GM12878 (cell line): ENCODE measurements around the gene TEPSIN. TPM values are rescaled to one million over a fixed set of nuclear protein-coding genes. Genes with fewer than 3 reads are reported as not detected.

Source experiments
- BRCA1 ChIP-seq: IDR thresholded peaks from 2 replicates; pipeline ENCODE4 v1.6.1; 2011; ENCODE audit warnings: low read depth, low read length, improper control_type of control experiment
- CBX5 ChIP-seq: sonication (generic); IDR thresholded peaks from 2 replicates; pipeline ENCODE4 v1.6.1; 2016; ENCODE audit warnings: low read depth, moderate library complexity, mild to moderate bottlenecking, inconsistent platforms
- CHD1 ChIP-seq: IDR thresholded peaks from 2 replicates; pipeline ENCODE4 v1.6.1; 2012; ENCODE audit warnings: low read depth, low read length, improper control_type of control experiment
- CHD2 ChIP-seq: IDR thresholded peaks from 2 replicates; pipeline ENCODE4 v1.6.1; 2011; ENCODE audit warnings: low read depth, low read length, improper control_type of control experiment, borderline replicate concordance
- CREB1 ChIP-seq: IDR thresholded peaks from 2 replicates; pipeline ENCODE4 v1.6.1; 2012; ENCODE audit warnings: low read depth, mild to moderate bottlenecking, inconsistent platforms
- HDGF ChIP-seq: fragments of 450-650 bp; IDR thresholded peaks from 2 replicates; pipeline ENCODE4 v1.6.1; 2016; ENCODE audit warnings: antibody characterized with exemption
- HSF1 ChIP-seq: fragments of 150-350 bp; IDR thresholded peaks from 2 replicates; pipeline ENCODE4 v1.6.1; 2014; ENCODE audit warnings: mild to moderate bottlenecking, low read depth, low read length
- MEF2A ChIP-seq: IDR thresholded peaks from 2 replicates; pipeline ENCODE4 v1.6.1; 2011; ENCODE audit warnings: low read depth, mild to moderate bottlenecking, low read length, moderate library complexity; ENCODE audit not compliant: insufficient read depth
- MTA3 ChIP-seq: IDR thresholded peaks from 2 replicates; pipeline ENCODE4 v1.6.1; 2012; ENCODE audit warnings: low read length, inconsistent platforms, borderline replicate concordance
- NFXL1 ChIP-seq: fragments of 450-650 bp; IDR thresholded peaks from 2 replicates; pipeline ENCODE4 v1.6.1; 2017; ENCODE audit warnings: antibody characterized with exemption, mild to moderate bottlenecking, borderline replicate concordance
- PML ChIP-seq: IDR thresholded peaks from 2 replicates; pipeline ENCODE4 v1.6.1; 2012; ENCODE audit warnings: low read length, inconsistent platforms
- STAT1 ChIP-seq: fragments of 450-650 bp; conservative IDR thresholded peaks from 2 replicates; pipeline ENCODE4 v1.6.1; 2014; ENCODE audit warnings: antibody characterized with exemption, mild to moderate bottlenecking
- ZBED1 ChIP-seq: IDR thresholded peaks from 2 replicates; pipeline ENCODE4 v1.6.1; 2016; ENCODE audit warnings: borderline replicate concordance
- ZBTB4 ChIP-seq: fragments of 450-650 bp; formaldehyde crosslinking; IDR thresholded peaks from 2 replicates; pipeline ENCODE4 v1.4.0; 2022; ENCODE audit warnings: mild to moderate bottlenecking, moderate library complexity
- ZBTB40 ChIP-seq: fragments of 450-650 bp; IDR thresholded peaks from 2 replicates; pipeline ENCODE4 v1.6.1; 2016; ENCODE audit warnings: mild to moderate bottlenecking, moderate library complexity, borderline replicate concordance
- ZNF217 ChIP-seq: fragments of 450-650 bp; IDR thresholded peaks from 2 replicates; pipeline ENCODE4 v1.6.1; 2017; ENCODE audit warnings: antibody characterized with exemption, mild to moderate bottlenecking
- polyA plus RNA-seq, 11 experiments: library from polyadenylated mRNA; depleted of rRNA in 4 of 11; unstranded in 6 of 11; stranded (reverse) in 5 of 11; fragments of >200 nt; fragmentation: Nextera tagmentation in 4 of 11; fragmentation: Illumina TruSeq in 1 of 11; extraction: Ambion mirVana in 4 of 11; extraction: Trizol in 1 of 11; gene quantifications; 1 replicate in 1 of 11; 2 replicates in 10 of 11; pipeline versions ENCODE4 v1.2.1 to v1.2.3, GENCODE V29; 2011 to 2016; ENCODE audit warnings: inconsistent platforms in 2 of 11, missing spikeins in 2 of 11, low read depth in 1 of 11
- total RNA-seq, 4 experiments: library from RNA; depleted of rRNA in 3 of 4; stranded (reverse); fragments of >200 nt in 3 of 4; fragmentation: Illumina TruSeq in 1 of 4; extraction: Trizol in 1 of 4; gene quantifications; 2 replicates each; pipeline versions ENCODE4 v1.2.1 to v1.2.3, GENCODE V29; 2013 to 2021
- TF ChIP-seq, protein P1 (sequence below): fragments of 450-650 bp; IDR thresholded peaks from 2 replicates; pipeline ENCODE4 v1.6.1; 2017; ENCODE audit warnings: mild to moderate bottlenecking, low read depth, inconsistent platforms; ENCODE audit not compliant: poor library complexity, severe bottlenecking
- TF ChIP-seq, protein P2 (sequence below): IDR thresholded peaks from 2 replicates; pipeline ENCODE4 v1.6.1; 2012; ENCODE audit warnings: low read depth, low read length, improper control_type of control experiment

TEPSIN gene
- total and polyA plus RNA-seq, 10 of the 15 experiments (the other 5 are each of a cell fraction or from before 2014, with no cell fraction given) = 0.87 to 36.7 (median 5.3) TPM

DNA sequence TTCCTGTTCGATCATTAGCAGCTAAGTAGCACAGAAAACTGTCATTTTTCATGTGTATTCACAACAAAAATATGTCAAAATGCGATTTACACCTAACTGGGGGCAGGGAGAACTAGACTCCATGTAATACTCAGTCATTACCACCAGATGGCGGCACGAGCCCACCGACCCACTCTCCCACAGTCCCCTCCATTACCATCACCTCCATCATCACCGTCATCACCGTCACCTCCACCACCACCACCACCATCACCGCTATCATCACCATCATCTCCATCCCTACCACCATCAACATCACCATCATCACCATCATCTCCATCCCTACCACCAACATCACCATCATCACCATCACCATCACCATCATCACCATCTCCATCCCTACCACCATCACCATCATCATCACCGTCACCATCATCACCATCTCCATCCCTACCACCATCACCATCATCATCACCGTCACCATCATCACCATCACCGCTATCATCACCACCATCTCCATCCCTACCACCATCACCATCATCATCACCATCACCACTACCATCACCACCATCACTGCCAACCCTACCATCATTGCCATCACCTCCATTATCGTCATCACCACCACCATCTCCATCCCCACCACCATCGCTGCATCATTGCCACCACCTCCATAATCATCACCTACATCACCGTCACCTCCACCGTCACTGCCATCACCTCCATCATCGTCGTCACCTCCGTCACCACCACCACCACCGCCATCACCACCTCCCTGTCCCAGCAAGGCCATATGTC, 14.7 kb upstream of the TEPSIN start (continued):
- TF ChIP-seq, protein P1, sequence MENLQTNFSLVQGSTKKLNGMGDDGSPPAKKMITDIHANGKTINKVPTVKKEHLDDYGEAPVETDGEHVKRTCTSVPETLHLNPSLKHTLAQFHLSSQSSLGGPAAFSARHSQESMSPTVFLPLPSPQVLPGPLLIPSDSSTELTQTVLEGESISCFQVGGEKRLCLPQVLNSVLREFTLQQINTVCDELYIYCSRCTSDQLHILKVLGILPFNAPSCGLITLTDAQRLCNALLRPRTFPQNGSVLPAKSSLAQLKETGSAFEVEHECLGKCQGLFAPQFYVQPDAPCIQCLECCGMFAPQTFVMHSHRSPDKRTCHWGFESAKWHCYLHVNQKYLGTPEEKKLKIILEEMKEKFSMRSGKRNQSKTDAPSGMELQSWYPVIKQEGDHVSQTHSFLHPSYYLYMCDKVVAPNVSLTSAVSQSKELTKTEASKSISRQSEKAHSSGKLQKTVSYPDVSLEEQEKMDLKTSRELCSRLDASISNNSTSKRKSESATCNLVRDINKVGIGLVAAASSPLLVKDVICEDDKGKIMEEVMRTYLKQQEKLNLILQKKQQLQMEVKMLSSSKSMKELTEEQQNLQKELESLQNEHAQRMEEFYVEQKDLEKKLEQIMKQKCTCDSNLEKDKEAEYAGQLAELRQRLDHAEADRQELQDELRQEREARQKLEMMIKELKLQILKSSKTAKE = no peak
- no peak for TF ChIP-seq ZNF217
- TF ChIP-seq ZBED1 = no peak
- TF ChIP-seq NFXL1 = no peak
- TF ChIP-seq MTA3 = no peak
- no peak for TF ChIP-seq PML
- no peak for TF ChIP-seq CHD1
- no peak for TF ChIP-seq ZBTB40
- no peak for TF ChIP-seq STAT1
- TF ChIP-seq CHD2 = peak; percentile 28; the same call in 1 of the 2 replicates
- no peak for TF ChIP-seq HSF1
- TF ChIP-seq ZBTB4 (CRISPR knock-in tag) = no peak
- no peak for TF ChIP-seq MEF2A
- no peak for TF ChIP-seq CREB1
- no peak for TF ChIP-seq BRCA1
- TF ChIP-seq, protein P2, sequence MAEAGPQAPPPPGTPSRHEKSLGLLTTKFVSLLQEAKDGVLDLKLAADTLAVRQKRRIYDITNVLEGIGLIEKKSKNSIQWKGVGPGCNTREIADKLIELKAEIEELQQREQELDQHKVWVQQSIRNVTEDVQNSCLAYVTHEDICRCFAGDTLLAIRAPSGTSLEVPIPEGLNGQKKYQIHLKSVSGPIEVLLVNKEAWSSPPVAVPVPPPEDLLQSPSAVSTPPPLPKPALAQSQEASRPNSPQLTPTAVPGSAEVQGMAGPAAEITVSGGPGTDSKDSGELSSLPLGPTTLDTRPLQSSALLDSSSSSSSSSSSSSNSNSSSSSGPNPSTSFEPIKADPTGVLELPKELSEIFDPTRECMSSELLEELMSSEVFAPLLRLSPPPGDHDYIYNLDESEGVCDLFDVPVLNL = no peak
- TF ChIP-seq HDGF = peak; percentile 99
- TF ChIP-seq CBX5 = no peak
